CD1c-positive myeloid dendritic cell (primary cell): Measurements from ENCODE around the gene FFAR1.

Experiments used
- DNase-seq: peaks from one replicate; pipeline ENCODE4 v3.0.0-alpha.2; 2016; ENCODE audit errors: extremely low spot score

The FFAR1 gene

GRCh38 chr19:35388277-35389054 lies 40.8 kb downstream of the FFAR1 start:
- DNase-seq = no peak

DNA sequence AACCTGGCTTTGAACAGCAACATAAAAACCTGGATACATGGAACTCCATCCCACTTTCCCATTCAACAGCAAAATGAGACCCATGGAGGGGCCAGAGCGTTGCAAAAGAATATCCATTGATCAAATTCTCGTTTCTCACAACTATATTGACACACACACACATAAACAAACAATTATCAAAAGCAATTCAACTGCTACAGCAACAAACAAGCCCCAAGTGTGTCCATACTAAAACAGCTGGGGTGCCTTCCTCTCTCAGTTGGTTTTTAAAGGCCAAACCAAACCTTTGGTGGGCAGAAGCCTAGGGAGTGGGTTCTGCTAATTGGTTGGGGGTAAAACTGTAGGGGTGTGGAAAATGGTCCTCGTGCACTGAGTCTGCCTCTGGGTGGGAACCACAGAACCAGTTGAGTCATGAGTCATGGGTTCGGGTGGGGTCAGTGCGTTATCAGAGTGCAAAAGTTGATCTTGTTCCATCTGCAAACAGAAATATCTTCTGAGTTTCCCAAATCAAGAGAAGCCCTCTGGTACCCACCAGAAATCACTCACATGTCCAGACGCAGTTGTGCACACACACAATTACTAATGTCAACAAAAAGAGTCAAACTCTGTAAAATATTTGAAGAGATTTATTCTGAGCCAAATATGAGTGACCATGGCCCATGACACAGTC lies 41.6 kb downstream of the FFAR1 start:
- DNase-seq = no peak

- DNase-seq = no peak
Observed at GRCh38 chr19:35392742-35393715, 45.3 kb downstream of the FFAR1 start.

GRCh38 chr19:35395382-35396199 lies 47.9 kb downstream of the FFAR1 start:
- peak; percentile 62 for DNase-seq

DNA sequence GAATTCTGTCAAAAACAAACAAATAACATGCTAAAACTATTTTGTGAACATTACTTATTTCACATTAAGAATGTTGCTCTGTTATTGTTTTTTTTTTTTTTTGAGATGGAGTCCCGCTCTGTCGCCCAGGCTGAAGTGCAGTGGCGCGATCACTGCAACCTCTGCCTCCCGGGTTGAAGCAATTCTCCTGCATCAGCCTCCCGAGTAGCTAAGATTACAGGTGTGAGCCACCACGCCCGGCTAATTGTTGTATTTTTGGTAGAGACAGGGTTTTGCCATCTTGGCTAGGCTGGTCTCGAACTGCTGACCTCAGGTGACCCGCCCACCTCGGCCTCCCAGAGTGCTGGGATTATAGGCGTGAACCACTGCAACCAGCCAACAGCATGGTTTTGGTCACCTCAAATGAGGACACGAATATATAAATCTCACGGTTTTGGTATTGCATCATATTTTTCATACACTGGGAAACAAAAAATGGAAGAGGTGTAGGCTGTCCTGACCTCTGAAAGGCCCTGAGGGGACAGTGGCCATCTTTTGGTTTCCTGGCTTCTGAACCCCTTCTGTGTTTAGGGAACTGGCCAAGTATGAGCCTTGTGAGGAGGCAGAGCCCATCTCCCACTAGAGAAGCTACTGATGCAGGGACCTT lies 48.7 kb downstream of the FFAR1 start:
- DNase-seq = no peak

DNA sequence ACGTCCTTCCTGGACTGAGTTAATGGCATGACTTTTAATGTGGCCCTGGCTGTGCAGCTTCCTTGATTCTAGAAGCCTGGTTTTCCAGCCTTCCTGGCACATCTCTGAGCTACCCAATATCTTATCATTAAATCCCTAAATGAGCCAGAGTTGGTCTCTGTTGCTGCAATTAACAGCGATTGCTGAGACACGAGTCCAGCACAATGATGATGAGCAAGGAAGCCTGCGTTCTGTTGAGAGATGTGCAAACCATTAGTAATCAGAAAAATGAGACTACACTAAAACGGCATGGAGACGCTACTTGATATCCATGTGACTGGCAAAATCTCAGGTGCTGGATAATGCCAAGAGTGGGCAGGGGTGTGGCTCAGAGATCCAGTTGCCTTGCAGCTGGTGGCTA lies 49.4 kb downstream of the FFAR1 start:
- DNase-seq = no peak
